Inflammatory macrophage treated with lipopolysaccharide for 4 hours (primary cell): ENCODE measurements around the gene PKLR.

Experiments
- DNase-seq: peaks from one replicate; pipeline ENCODE4 v3.0.0-alpha.2; 2020

The PKLR gene

DNA sequence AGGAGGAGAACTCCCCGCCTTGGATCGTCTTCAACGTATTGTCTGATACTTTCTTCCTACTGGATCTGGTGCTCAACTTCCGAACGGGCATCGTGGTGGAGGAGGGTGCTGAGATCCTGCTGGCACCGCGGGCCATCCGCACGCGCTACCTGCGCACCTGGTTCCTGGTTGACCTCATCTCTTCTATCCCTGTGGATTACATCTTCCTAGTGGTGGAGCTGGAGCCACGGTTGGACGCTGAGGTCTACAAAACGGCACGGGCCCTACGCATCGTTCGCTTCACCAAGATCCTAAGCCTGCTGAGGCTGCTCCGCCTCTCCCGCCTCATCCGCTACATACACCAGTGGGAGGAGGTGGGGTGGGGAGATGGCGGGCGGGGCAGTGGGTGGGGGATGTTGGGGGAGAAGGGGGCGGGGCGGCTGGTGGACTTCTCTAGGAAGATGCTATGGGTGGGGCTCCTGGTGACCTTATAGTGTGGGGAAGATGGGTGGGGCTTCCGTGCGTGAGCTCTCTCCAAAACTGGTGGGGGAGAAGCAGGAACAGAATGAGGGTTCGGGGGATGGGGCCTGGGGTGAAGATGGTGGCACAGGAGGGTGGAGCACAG lies 18.6 kb downstream of the PKLR start:
- no peak for DNase-seq

DNA sequence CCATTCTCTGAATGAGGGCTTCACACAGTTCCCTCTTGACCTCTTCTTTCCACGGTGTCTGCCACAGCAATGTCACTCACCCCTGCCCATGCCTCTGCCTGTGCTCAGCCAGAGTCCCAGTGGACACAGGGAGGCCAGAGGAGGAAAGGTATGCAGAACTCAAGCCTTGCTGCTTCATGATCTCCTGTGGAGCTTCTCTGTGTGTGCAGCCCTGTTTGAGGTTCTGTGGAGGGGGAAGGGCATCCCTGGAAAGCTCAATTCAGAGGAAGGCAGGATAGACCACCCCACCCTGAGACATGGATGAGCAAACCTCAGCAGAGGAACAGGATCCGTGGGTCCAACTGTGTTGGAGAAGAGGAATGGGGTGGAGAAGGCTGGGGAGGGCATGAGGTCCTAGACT lies 22.0 kb downstream of the PKLR start:
- DNase-seq, result no peak

DNA sequence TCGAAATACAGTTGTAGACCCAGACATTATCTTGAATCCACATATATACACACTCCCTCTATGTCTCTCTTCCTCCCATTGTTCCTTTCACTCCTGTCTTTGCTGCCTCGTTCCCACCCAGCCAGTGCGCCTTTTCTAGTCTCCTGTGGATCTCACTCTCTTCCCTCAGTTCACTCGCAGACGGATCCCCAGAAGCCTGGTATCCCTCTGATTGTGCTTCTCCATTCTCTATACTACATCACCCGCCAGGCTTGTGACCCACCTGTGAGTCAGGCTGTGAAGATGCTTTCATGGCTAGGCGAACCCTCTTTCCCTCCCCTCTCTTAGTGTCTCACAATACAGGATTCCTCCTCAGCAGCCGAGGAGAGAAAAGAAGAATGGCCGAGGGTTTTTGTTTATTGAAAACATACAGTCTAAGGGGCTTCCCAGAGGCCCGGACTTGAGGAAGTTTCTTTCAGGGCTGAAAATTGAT lies 22.5 kb downstream of the PKLR start:
- DNase-seq, result no peak

DNA sequence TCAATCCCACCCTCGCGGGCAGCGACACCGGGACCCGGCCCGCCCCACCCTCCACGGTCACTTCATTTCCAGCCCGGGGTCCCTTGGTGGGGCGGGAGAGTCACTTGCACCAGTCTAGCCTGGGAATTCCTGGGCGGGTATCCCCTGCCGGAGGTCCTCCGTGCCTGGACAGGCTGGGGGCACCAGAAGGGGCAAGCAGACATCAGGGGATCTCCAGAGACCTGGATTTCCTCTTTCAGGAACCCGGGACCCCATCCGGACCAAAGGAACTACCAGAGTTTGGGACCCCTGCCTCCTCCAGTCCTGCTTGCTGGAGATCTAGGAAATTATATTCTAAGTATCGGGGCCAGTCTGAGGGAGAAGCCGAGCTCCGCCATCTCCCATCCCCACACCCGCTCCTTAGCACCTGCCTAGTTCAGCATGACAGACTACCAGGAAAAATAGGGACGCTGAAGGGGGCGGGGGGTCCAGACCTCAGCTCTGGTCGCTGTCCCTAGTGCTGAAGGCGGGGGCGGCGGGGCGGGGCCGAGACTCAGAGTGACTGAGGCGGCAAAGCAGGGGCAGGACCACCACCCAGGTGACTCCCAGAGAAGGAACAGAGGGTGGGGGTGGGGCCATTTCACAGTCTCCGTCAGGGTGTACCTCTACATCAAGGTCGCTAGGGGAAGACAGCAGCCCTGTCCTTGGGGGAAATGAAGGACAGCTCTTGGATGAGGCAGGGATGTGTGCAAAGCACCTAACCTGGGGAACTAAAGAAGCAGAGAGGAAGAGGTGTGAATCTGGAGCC lies 23.1 kb downstream of the PKLR start:
- DNase-seq, result peak; percentile 13

DNA sequence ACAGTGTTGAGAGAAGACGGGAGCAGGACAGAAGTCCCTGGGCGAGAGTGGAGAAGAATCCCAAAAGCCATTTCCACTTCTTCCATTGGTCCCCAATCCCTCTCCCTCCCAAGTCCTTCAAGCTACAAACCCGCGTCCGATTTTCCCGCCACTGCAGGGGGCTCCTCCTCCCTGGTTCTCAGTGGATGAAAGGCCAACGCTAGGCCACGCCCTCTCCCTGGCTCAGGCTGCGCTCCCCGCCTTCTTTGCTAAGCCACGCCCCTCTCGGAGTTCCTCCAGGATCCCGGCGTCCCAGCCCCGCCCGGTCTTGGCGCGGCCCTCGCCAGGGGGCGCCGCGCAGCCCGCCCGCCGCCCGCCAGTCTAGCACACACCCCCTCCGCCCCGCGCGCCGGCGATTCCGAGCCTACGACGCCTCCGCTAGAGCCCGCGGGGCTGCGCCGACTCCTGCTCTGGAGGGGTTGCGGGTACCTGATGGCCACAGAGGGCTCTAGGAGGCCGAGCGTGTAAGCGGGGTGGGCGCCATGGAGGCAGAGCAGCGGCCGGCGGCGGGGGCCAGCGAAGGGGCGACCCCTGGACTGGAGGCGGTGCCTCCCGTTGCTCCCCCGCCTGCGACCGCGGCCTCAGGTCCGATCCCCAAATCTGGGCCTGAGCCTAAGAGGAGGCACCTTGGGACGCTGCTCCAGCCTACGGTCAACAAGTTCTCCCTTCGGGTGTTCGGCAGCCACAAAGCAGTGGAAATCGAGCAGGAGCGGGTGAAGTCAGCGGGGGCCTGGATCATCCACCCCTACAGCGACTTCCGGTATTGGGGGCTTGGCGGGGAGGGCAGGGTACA lies 24.0 kb downstream of the PKLR start, which contains the start of gene HCN3:
TSS of gene HCN3 (plus strand) at position 394 of the 832 bp plus-strand sequence. CDS start at position 522, 128 bp downstream.
- peak; percentile 97 for DNase-seq

DNA sequence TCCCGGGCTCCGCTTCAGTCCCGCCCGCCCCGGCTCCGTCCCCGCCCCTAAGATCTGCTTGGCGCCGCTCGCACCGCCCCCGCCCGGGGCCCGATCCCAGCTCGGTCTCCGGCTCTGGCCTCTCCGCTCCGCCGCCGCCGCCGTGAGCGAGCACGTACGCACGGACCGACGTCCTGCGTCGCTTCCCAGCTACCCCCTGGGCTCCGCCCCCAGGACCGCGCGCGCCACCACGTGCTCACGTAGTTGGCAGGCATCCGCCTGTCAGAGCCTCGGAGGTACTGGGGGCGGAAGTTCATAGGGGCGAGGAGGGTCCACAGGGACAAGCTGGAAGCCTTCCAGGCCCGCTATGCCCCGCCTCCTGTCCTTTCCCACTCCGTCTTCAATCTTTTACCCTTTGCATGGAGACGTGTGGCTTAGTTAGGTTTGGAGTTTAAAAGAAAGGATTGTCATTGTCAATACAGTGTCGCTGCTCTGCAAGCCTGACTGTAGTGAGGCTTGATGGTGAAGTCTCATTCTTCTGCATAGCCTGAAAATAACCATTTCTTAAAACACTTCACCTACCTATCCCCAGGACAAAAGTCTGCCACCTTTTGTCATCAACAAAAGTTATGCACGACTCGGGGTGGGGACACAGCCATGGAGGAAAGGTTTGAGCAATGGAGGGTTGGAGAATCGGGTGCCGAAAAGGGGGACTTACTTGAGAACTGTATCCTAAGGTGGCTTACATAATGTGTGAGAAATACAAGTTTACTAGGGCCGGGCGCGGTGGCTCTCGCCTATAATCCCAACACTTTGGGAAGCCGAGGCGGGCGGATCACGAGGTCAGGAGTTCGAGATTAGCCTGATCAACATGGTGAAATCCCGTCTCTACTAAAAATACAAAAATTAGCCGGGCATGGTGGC lies 27.6 kb downstream of the PKLR start, which contains the start of gene CLK2:
TSS of gene CLK2 (minus strand) at position 162 of the 903 bp plus-strand sequence. CDS start 2,527 bp downstream, outside the sequence.
- peak; percentile 97 for DNase-seq

DNA sequence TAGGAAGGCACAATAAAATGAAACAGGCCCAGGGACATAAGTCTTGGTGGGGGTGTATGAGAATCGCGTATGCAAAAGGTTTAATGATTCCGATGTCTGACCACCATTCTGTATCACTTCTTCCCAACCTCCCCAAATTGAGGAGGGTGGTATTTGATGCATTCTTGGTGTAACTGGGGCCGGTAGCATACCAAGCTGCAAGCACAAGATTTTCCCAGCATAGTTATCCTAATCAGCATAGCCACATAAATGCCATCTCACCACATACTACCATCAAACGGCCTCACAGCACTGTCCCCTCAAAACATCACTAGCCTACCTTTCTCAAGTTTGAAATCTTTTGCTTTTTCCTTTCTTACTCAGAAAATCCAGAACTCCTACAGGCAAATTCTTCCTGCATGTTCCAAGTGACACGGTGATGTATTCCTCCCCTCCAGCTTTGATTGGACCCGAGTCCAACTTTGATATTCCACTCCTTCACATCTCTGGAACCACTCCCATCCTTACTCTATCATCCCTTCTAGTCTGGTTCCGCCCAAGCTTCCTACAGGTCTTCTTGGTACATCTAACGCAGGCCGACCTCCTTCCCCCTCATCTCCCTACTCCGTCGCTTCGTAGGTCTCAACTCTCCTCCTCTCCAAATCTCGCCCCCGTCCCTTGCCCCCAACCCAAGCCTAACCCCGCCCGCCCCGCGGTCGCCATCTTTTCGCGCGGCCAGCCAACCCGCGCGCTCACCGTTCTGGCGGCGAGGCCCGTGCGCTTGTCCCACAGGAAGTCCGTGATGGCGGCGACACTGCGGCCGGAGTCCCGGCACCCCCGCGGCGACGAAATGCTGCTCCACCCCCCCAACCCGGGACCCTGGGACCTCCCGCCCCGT lies 28.5 kb downstream of the PKLR start:
- DNase-seq, result no peak

DNA sequence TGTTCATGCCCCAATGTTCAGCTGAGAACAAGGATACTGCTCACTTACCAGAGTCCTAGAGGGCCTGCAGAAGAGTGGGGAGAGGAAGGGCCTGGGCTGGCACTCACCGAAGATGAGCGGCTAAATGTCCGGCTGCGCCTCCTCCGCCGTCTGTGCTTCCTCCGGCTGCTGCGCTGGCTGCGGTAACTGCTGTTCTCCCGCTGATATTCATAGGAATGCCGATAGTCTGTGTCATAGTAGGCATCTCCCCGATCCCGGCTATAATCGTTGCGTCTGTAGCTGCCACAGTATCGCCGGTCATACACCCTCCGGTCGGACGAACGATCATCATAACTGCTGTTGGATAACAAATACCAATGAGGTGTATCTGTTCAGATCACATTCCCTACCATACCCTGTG lies 31.9 kb downstream of the PKLR start:
- no peak for DNase-seq

DNA sequence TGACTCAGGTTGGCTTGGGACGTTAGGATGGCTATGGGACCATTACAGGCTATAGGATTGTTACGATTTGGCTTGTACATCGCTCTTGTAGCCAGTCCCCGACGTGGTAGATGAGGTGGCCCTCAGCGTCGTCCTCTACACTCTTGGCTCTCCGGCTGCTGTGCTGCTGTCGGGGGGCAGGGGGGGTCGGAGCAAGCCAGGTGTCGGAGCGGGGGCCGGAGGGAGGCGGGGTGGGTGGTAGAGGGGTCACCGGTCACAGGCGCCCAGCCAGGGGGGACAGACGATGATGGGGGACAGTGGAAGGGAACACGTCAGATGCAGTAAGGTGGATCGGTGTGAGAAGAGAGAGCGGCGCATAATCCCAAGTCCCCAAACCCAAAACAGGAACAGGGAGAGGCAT lies 32.6 kb downstream of the PKLR start:
- DNase-seq, result no peak

DNA sequence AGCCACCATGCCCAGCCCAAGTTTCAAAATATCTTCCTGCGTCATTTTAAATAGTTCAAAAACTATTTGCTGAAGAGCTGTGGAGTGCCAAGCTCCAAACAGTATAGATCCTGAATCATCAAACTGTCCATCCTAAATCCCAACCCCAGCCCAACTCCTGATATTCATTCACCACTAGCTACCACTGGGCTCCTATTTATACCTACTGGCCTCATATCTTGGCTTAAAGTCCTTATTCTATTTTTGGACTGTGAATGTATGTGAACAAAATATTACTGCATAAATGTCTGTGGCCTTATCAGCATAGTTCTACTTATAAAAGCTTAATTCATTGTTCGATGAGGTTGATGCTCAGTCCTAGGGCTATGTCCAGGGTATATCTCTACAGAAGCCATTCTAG lies 33.9 kb downstream of the PKLR start:
- DNase-seq, result no peak

DNA sequence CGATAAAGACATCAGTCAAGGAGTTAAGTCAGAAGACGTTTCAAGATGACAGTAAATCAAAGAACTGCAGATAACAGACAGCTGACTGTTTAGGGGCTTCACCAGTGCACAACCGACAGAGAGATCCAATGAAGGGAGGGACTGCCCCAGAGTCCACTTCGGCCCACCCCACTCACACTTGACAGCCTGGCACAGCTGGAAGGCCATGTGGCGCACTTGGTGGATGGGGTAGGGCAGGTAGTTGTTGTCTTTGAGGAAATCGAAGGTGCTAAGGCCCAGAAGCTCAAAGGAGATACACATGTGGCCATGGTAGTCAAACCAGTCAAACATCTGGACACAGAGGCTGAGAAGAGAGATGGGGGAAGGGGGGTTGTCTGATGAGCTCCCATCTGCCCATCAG lies 34.7 kb downstream of the PKLR start:
- no peak for DNase-seq

DNA sequence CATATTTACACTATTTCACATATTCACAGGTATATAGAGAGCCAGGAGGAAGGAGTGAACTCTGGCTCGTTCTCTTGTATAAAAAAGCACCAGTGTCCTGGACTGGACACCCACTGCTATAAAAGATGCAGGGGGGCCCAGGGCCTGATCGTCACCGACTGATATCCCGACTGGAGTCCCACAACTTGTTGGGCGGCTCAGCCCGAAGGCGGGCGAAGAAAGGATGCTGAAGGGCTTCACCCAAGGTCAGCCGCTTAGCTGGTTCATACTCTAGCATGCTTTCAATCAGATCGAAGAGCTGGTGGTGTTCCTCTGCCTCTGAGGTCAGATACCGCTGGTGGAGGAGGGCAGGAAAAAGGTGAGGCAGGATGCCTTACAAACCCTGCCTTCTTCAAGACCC lies 38.2 kb downstream of the PKLR start:
- no peak for DNase-seq

DNA sequence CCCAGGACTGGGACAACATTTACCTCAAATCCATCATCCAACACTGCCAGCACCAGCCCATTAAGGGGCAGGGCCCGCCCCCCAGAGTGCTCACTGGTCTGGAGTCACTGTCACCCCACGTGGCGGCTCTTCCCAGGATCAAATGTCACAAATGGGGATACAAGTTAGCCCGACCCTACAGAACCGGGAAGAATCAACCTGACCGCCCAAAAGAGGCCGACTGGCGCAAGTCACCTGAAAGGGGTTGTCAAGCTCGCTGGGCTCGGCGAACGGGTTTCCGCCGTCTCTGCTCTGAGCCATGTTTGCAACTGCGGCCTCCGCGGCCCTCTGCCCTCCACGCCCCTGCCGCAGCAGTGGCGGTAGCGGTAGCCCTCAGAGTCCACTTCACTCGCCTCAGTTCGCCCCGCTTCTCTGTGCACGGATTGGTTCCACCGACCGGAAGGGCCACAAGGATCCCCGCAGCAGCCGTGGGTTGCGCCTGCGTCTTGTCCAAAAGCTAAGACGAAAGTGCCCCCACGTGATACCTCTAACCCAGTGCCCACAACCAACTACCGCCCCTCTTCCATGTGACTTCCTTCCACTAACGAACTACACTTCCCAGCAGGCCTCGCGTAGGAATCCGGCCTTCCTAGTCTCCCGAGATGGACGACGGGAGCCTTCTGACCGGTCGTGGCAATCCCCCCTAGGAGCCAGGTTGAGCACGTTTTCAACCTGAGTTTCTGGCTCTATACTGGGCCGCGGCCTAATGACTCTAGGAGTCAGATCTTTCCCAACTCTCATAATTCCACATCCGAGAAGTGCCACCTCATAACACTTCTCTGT lies 39.2 kb downstream of the PKLR start, which contains the start of gene SCAMP3:
TSS of gene SCAMP3 (minus strand) at position 509 of the 822 bp plus-strand sequence. CDS start at position 300, 209 bp downstream.
- DNase-seq, result peak; percentile 99

DNA sequence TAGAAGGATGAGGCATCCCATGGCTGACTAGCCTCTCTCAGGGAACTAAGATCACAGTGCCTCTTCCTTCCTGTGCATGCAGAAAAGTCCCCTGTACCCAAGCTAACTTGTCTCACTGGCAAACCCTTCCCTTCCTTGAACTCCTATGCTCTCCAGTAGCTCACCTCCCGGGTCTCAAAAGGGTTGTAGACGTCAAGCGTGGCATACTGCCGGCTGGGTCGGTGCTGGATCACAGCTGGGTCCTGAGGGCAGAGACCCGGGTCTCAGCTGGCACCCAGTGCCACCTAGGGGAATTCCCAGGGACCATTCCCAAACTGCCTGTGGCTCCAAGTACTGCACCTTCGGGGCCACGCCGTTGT lies 39.8 kb downstream of the PKLR start:
- DNase-seq, result peak; percentile 24

DNA sequence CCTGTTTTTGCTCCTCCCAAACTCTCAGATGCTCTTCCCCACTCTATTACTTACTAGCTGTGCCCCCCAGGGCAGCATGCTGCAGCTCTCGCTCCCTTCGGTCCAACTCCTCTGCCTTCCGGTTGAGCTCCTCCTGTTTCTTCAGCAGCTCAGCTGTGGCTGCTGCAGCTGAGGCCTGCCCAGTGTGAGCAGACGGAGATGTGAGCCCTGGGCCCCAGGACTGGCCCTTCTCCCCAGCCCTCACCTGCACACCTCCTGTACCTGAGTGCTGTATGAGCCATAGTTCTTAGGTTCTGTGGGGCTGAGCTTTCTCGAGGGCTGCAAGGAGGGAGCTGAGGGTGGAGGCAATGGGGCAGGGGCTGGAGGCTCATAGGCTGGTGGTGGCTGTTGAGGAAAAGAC lies 41.0 kb downstream of the PKLR start:
- DNase-seq, result no peak

DNA sequence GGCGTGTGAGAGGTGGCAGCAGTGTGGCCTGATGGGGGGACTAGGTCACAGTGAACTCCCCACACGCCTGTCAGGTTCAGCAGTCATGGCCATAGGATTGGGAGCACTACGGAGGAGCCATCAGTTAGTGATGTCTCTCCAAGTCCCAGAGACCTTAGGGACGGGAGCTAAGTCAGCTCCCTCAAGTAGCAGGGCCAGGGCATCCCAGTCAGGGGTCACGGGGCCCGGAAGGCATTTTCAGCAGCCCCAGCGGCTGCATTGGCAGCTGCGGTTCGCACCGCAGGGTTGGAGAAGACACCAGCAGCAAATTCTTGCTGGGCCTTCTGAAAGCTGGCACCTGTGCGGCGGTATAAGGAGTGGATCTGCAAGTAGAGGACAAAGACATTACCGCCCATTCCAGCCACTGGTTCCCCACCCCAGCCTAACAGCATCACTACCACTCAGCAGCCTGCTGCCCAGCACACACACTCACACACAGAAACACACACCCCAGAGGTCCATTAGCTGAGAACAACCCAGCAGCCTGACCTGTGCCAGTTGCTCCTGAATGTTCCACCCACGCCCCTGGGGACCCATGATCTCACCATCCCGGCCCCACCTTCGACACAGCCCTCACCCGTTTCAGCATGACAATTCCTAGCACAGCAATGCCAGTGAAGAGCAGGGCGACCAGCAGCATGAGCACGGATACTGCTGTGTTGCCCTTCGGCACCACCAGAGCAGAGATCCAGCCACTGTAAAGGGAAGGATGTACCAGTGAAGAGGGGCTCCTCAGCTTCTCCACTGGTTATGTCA lies 45.0 kb downstream of the PKLR start:
- DNase-seq, result no peak

DNA sequence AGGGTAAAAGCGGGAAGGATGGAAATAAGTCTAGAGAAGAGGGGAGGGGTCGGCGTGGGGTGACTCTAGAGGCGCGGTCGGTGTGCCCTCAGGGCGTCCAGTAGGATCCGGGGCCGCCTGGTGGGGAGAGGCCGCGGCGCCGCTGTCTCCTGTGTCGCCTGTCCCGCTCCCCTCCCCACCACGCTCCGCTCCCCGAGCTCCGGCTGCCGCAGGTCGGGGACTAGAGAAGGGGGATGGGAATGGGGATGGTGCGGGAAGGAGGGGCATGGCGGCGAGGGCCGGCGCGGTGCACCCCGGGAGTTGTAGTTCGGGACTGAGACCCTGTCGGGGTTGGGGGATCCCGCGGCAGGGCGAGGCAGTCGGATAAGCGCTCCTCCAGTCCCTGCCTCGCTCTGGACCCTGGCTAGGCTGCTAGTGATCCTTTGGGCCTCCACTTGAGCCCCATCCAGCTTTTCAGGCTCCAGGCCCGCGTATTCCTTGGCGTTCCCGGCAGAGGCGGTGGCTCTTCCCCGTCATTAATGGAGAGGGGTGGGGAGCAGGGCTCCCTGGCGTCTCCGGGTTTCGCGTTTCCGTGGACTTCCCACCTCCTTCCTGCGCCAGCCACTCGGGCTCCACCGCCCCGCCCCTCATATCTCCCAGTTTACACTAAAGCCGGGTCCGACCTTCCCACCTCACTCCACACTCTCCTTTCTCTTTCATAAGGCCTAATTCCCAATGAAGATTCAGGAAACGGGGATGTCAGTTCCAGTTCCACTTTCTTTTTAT lies 45.8 kb downstream of the PKLR start, which contains the start of gene ENTREP3:
TSS of gene ENTREP3 (minus strand) at position 241 of the 765 bp plus-strand sequence. CDS start 606 bp downstream, outside the sequence.
- DNase-seq, result peak; percentile 80

DNA sequence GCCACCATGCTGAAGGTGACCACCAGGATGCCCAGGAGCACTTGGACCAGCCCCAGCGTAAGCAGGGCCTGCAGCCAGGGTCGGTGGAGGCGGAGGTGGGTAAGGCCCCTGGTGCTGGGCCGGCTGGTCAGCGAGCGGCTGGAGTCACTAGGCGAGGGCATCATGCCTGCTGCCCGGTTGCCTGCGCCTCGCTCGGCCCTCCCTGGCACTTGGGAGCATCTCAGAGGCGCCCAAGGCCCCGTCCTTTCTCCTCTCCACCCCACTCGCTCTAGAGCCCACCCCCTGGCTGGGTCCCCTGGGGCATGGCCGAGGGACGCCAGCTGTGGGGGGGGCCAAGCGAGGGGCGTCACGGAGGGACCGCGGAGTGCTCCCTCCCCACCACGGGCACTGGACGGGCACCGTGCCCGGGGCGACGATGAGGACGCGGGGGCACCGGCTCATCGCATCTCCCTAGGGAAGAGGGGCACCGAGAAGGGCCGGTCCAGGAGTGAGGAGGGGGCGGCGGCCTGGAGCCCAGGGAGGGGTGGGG lies 46.5 kb downstream of the PKLR start:
- no peak for DNase-seq
